H1 (cell line): ENCODE measurements around the gene TSC22D1. TPM values are rescaled to one million over a fixed set of nuclear protein-coding genes. Genes with fewer than 3 reads are reported as not detected.

Source experiments
- CTCF ChIA-PET: fragments of 300-600 bp; sonication (Branson Sonifier 250); formaldehyde crosslinking; loops from one replicate; lab custom pipeline; 2021; ENCODE audit not compliant: partially characterized antibody; lab: Charles Lee
- POLR2A ChIA-PET: fragments of 300-600 bp; sonication (Branson Sonifier 250); formaldehyde crosslinking; loops from one replicate; lab custom pipeline; 2021; ENCODE audit warnings: inconsistent platforms; ENCODE audit not compliant: partially characterized antibody; lab: Charles Lee
- DNase-seq, 2 experiments: peaks; one replicate each; pipeline versions ENCODE4 v3.0.0 to v3.0.0-alpha.2; 2010 to 2022; ENCODE audit warnings: low spot score in 2 of 2, low read depth in 1 of 2, mixed read lengths in 1 of 2
- FAIRE-seq: peaks from 2 replicates; lab custom pipeline; 2011; peaks lifted over from hg19 to GRCh38; lab: Jason Lieb, UNC
- H2AFZ ChIP-seq: 2 replicates; pipeline ENCODE4 v1.8.1; 2012; ENCODE audit warnings: low read length, inconsistent platforms
- H2AK5ac ChIP-seq: 2 replicates; pipeline ENCODE4 v1.6.1; 2013; ENCODE audit warnings: low read depth, low read length
- H2BK120ac ChIP-seq: replicated peaks from 2 replicates; pipeline ENCODE3; 2013; ENCODE audit warnings: low read depth, low read length, inconsistent platforms
- H2BK12ac ChIP-seq: 2 replicates; pipeline ENCODE4 v1.6.1; 2013; ENCODE audit warnings: low read depth, low read length
- H2BK15ac ChIP-seq: 2 replicates; pipeline ENCODE4 v1.6.1; 2013; ENCODE audit warnings: low read length
- H2BK20ac ChIP-seq: 2 replicates; pipeline ENCODE4 v1.6.1; 2013; ENCODE audit warnings: low read length
- H2BK5ac ChIP-seq: 2 replicates; pipeline ENCODE4 v1.6.1; 2013; ENCODE audit warnings: low read depth, low read length
- H3K14ac ChIP-seq: 2 replicates; pipeline ENCODE4 v1.6.1; 2013; ENCODE audit warnings: inconsistent platforms; ENCODE audit not compliant: insufficient read length
- H3K18ac ChIP-seq: 2 replicates; pipeline ENCODE4 v1.6.1; 2013; ENCODE audit warnings: low read length; ENCODE audit errors: extremely low read depth
- H3K23ac ChIP-seq: 2 replicates; pipeline ENCODE4 v1.6.1; 2013; ENCODE audit warnings: inconsistent platforms; ENCODE audit not compliant: insufficient read length
- H3K23me2 ChIP-seq: 2 replicates; pipeline ENCODE4 v1.6.1; 2013; ENCODE audit warnings: low read depth, low read length
- H3K27ac ChIP-seq: 2 replicates; pipeline ENCODE4 v1.6.1; 2011; ENCODE audit warnings: low read depth, low read length, inconsistent platforms
- H3K27me3 ChIP-seq, 4 experiments: replicated peaks in 1 of 4; 1 replicate in 1 of 4; 2 replicates in 3 of 4; pipeline versions ENCODE4 v1.6.1 to v1.8.1; 2011 to 2013; ENCODE audit warnings: low read length in 3 of 4, mild to moderate bottlenecking in 3 of 4, inconsistent platforms in 2 of 4, mixed read lengths in 2 of 4, moderate library complexity in 1 of 4; ENCODE audit not compliant: control insufficient read depth in 3 of 4, insufficient read depth in 3 of 4; ENCODE audit errors: extremely low read depth in 1 of 4
- H3K36me3 ChIP-seq, 4 experiments: 2 replicates each; pipeline versions ENCODE4 v1.6.1 to v1.8.1; 2011 to 2013; ENCODE audit warnings: mild to moderate bottlenecking in 4 of 4, low read length in 3 of 4, moderate library complexity in 2 of 4, control low read depth in 1 of 4, inconsistent platforms in 1 of 4; ENCODE audit not compliant: insufficient read depth in 4 of 4, control insufficient read depth in 2 of 4
- H3K4ac ChIP-seq: replicated peaks from 2 replicates; pipeline ENCODE3; 2013; ENCODE audit warnings: low read length, low read depth, mixed read lengths, inconsistent platforms; ENCODE audit not compliant: insufficient read length
- H3K4me1 ChIP-seq, 4 experiments: replicated peaks in 1 of 4; 1 replicate in 1 of 4; 2 replicates in 3 of 4; pipeline versions ENCODE4 v1.6.1 to v1.8.1; 2011 to 2013; ENCODE audit warnings: low read length in 3 of 4, inconsistent platforms in 2 of 4, mixed read lengths in 1 of 4; ENCODE audit not compliant: insufficient read depth in 4 of 4, control insufficient read depth in 3 of 4
- H3K4me2 ChIP-seq, 2 experiments: 2 replicates each; pipeline versions ENCODE4 v1.6.1 to v1.8.1; 2011 to 2013; ENCODE audit warnings: low read depth in 2 of 2, low read length in 2 of 2, control low read depth in 1 of 2, inconsistent platforms in 1 of 2, mild to moderate bottlenecking in 1 of 2; ENCODE audit not compliant: insufficient read depth in 1 of 2
- H3K4me3 ChIP-seq, 4 experiments: fragments of 200-600, 300-600 bp in 1 of 4; sonication (generic), shearing (Covaris generic), sonication (Bioruptor Twin) in 1 of 4; 2 replicates each; pipeline versions ENCODE4 v1.5.1 to v1.8.1; 2011 to 2016; ENCODE audit warnings: low read length in 4 of 4, low read depth in 3 of 4, control low read depth in 2 of 4, inconsistent platforms in 2 of 4, mild to moderate bottlenecking in 2 of 4, mixed read lengths in 1 of 4, moderate library complexity in 1 of 4; ENCODE audit not compliant: insufficient read depth in 2 of 4; ENCODE audit errors: extremely low read depth in 1 of 4
- H3K56ac ChIP-seq: replicated peaks from 2 replicates; pipeline ENCODE3; 2013; ENCODE audit warnings: low read depth, mild to moderate bottlenecking, mixed read lengths, low read length, inconsistent platforms; ENCODE audit not compliant: insufficient read length
- H3K79me1 ChIP-seq: 2 replicates; pipeline ENCODE4 v1.6.1; 2013; ENCODE audit warnings: low read depth, low read length, control low read depth
- H3K79me2 ChIP-seq, 2 experiments: 2 replicates each; pipeline versions ENCODE4 v1.6.1 to v1.8.1; 2012 to 2013; ENCODE audit warnings: low read length in 2 of 2, mild to moderate bottlenecking in 2 of 2, inconsistent platforms in 1 of 2; ENCODE audit not compliant: insufficient read depth in 2 of 2, control insufficient read depth in 1 of 2
- H3K9ac ChIP-seq, 4 experiments: replicated peaks in 1 of 4; 1 replicate in 1 of 4; 2 replicates in 3 of 4; pipeline versions ENCODE4 v1.6.1 to v1.8.1; 2011 to 2013; ENCODE audit warnings: low read depth in 3 of 4, low read length in 3 of 4, control low read depth in 2 of 4, mild to moderate bottlenecking in 2 of 4, moderate library complexity in 2 of 4, inconsistent platforms in 1 of 4; ENCODE audit errors: extremely low read depth in 1 of 4
- H3K9me3 ChIP-seq, 2 experiments: 2 replicates each; pipeline versions ENCODE4 v1.6.1 to v1.8.1; 2012 to 2013; ENCODE audit warnings: mild to moderate bottlenecking in 2 of 2, moderate library complexity in 2 of 2, control low read depth in 1 of 2, inconsistent platforms in 1 of 2, low read depth in 1 of 2, low read length in 1 of 2, mixed read lengths in 1 of 2; ENCODE audit not compliant: insufficient read depth in 2 of 2
- H4K20me1 ChIP-seq, 2 experiments: replicated peaks in 1 of 2; 2 replicates each; pipeline versions ENCODE3 to v1.8.1; 2011 to 2013; ENCODE audit warnings: inconsistent platforms in 2 of 2, low read length in 2 of 2, mild to moderate bottlenecking in 1 of 2; ENCODE audit not compliant: insufficient read depth in 2 of 2, control insufficient read depth in 1 of 2
- H4K5ac ChIP-seq: 2 replicates; pipeline ENCODE4 v1.6.1; 2013; ENCODE audit warnings: low read length, low read depth, mixed read lengths, inconsistent platforms; ENCODE audit not compliant: insufficient read length
- H4K8ac ChIP-seq: 2 replicates; pipeline ENCODE4 v1.8.0; 2013; ENCODE audit warnings: mild to moderate bottlenecking, moderate library complexity, low read length, inconsistent platforms; ENCODE audit not compliant: insufficient read depth; ENCODE audit errors: extremely low read depth
- H4K91ac ChIP-seq: replicated peaks from 2 replicates; pipeline ENCODE3; 2013; ENCODE audit warnings: low read length, mixed read lengths, inconsistent platforms; ENCODE audit not compliant: insufficient read length
- JUND ChIP-seq: IDR thresholded peaks from 2 replicates; pipeline ENCODE4 v1.6.1; 2011; ENCODE audit warnings: mild to moderate bottlenecking, improper control_type of control experiment, low read length
- TCF12 ChIP-seq: IDR thresholded peaks from 2 replicates; pipeline ENCODE4 v1.6.1; 2011; ENCODE audit warnings: low read depth, mild to moderate bottlenecking, low read length
- WGBS, 2 experiments: shearing (Covaris generic) in 1 of 2; methylation state at CpG; one replicate each; pipeline versions ENCODE4 v1.1.6 to v1.1.7; 2013 to 2015; ENCODE audit warnings: low lambda C conversion rate in 2 of 2, mixed read lengths in 2 of 2, inconsistent platforms in 1 of 2, low coverage in 1 of 2, missing lambda C conversion rate in 1 of 2; ENCODE audit not compliant: insufficient replicate concordance in 2 of 2, insufficient coverage in 1 of 2, insufficient read length in 1 of 2; ENCODE audit errors: extremely low coverage in 1 of 2, missing lambda C conversion rate in 1 of 2; 5-methylcytosine and 5-hydroxymethylcytosine counted together
- polyA plus RNA-seq, 7 experiments: library from polyadenylated mRNA; depleted of rRNA in 3 of 7; stranded (reverse) in 5 of 7; unstranded in 2 of 7; fragments of >200 nt in 5 of 7; fragments of 200-250 nt in 2 of 7; gene quantifications; 1 replicate in 5 of 7; 2 replicates in 1 of 7; 4 replicates in 1 of 7; pipeline versions ENCODE4 v1.2.1 to v1.2.3, GENCODE V29; 2011 to 2013; ENCODE audit warnings: missing spikeins in 2 of 7, mixed read lengths in 2 of 7
- total RNA-seq: library from RNA; stranded (reverse); fragmentation: NEBNext Ultra II Directional; extraction: Animal tissue kit (Norgen Biotek cat#: 25700); gene quantifications from 2 replicates; pipeline ENCODE4 v1.2.1, GENCODE V29; 2021

TSC22D1 gene
- total and polyA plus RNA-seq, 2 of the 8 experiments (the other 6 are each of a cell fraction or from before 2014, with no cell fraction given) = 52.6 to 80.9 TPM

DNA sequence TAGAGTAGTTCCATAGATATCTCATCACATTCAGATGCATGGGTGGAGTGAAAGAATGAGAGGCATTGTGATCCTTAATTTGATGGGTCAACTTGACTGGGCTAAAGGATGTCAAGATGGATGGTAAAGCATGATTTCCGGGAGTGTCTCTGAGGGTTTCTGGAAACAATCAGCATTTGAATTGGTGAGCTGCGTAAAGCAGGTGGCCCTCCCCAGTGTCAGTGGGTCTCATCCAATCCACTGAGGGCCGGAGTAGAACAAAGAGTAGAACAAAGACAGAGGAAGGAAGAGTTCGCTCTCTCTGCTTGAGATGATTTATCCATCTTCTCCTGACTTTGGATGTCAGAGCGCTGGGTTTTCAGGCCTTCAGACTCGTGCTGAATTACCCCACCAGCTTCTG is 159.4 kb downstream of the TSC22D1 start:
- Histone ChIP-seq H3K14ac (no peak overlapping the region), H3K9ac (no peak overlapping the region), H3K4me1 (peaks cover 8 to 21% (median 12%) of the 10 kb centered on the region in 4 experiments), H2BK15ac (no peak overlapping the region), H4K20me1 (no peaks in the 10 kb centered on the region), H3K9me3 (no peaks in the 10 kb centered on the region; a peak in 1 of 4 replicates), H2BK120ac (no peak overlapping the region), H3K27me3 (no peaks in the 10 kb centered on the region), H3K18ac (no peak overlapping the region), H2BK20ac (0 out of 2 replicates have a peak overlapping the region, but pooled peaks have one; percentile 48), H2AFZ (no peak overlapping the region), H3K79me2 (no peaks in the 10 kb centered on the region), H3K4me3 (no peak overlapping the region; a peak in 1 of 8 replicates), H4K91ac (peak overlapping the region; percentile 70), H3K79me1 (no peaks in the 10 kb centered on the region), H3K36me3 (no peaks in the 10 kb centered on the region), H3K56ac (no peak overlapping the region), H3K4ac (no peak overlapping the region), H3K27ac (no peak overlapping the region), H2BK12ac (no peak overlapping the region), H3K23me2 (no peaks in the 10 kb centered on the region), H4K5ac (no peak overlapping the region), H2AK5ac (no peak overlapping the region), H3K23ac (no peak overlapping the region), H3K4me2 (no peak overlapping the region), H2BK5ac (no peak overlapping the region), H4K8ac (no peak overlapping the region)
- ChIA-PET POLR2A (interaction anchor here (1.2 to 5.9 kb wide), 4 partner anchors 13 to 44 kb away, joined by 4 to 74 read pairs (median 16); no protein-coding TSS in a partner anchor), CTCF (interaction anchor here (1.0 to 1.3 kb wide), 5 partner anchors 8 to 183 kb away, joined by 3 to 4 read pairs (median 3); no protein-coding TSS in a partner anchor)
- FAIRE-seq = no peak
- 82% methylated on average over 6 of the region's 6 CpGs; no CpG with 5 or more reads in 1 of the 2 experiments for WGBS, 2 experiments
- DNase-seq = no peak
- no peak for TF ChIP-seq JUND
- TF ChIP-seq TCF12 = no peak
